GM18867 (cell line): ENCODE measurements around the gene DNAJB13.

Source experiments
- ATAC-seq: cut with Tn5 transposase; IDR thresholded peaks from one replicate; pipeline ENCODE4 v1.9.1; 2021; ENCODE audit warnings: mild to moderate bottlenecking, moderate library complexity; ENCODE audit not compliant: unreplicated experiment

Gene DNAJB13

DNA sequence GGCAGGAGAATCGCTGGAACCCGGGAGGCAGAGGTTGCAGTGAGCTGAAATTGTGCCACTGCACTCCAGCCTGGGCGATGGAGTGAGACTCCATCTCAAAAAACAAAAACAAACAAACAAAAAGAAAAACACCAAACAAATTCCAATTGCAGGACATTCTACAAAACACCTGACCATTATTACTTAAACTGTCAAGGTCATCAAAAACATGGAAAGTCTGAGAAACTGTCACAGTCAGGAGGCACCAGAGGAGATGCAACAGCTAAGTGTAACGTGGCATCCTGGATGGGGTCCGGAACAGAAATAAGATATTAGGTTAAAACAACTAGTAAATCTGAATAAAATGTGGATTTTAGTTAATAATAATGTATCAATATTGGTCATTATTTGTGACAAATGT lies 914 bp upstream of the DNAJB13 start:
- no peak for ATAC-seq

DNA sequence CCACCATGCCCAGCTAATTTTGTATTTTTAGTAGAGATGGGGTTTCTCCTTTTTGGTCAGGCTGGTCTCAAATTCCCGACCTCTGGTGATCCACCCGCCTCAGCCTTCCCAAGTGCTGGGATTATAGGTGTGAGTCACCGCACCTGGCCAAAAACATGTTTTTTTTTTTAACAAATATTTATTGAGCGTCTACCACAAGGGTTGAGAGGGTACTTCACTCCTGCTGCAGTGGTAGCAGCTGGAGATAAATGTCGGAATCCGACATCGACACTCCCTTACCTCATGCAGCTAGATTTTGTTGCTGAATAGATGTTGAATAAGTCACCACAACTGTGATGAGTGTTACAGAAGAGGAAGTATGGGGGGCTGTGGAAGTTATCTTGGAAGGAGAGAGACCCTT lies 971 bp downstream of the DNAJB13 start:
- no peak for ATAC-seq

DNA sequence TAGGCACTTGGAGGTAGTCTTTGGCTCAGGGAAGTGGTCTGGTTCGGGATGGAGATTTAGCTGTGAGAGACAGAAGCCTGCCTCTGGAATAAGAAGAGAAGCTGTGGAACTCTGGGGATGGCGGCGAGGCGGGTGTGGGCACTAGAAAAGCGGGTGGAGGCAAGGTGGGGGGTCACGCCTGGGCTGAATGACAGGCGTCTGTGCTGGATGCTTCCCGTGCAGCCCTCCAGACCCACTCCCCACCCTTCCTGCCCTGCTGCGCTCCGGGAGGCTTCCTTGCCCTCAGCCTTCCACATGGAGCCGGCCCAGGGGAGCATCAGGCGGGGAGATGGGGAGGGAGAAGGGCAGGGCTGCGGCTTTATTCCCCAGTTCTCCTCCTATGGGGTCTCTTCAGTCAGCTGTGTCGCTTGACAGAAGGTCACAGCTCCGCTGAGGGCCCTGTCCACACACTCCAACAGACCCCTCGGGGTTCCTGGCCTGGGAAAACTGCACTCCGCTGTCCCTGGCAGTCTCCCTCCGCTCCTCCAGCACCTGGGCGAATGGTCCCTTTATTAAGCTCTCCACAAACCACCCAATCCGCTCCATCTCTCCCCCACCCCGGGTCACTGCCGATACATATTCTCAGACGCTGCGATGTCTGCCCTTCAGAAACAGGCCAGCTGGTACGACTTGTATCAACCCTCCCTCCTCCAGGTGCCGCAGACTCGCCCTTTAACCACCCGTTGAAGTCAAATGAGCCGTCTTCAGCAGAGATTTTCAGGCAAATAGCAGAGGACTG lies 6.2 kb downstream of the DNAJB13 start:
- ATAC-seq = no peak

DNA sequence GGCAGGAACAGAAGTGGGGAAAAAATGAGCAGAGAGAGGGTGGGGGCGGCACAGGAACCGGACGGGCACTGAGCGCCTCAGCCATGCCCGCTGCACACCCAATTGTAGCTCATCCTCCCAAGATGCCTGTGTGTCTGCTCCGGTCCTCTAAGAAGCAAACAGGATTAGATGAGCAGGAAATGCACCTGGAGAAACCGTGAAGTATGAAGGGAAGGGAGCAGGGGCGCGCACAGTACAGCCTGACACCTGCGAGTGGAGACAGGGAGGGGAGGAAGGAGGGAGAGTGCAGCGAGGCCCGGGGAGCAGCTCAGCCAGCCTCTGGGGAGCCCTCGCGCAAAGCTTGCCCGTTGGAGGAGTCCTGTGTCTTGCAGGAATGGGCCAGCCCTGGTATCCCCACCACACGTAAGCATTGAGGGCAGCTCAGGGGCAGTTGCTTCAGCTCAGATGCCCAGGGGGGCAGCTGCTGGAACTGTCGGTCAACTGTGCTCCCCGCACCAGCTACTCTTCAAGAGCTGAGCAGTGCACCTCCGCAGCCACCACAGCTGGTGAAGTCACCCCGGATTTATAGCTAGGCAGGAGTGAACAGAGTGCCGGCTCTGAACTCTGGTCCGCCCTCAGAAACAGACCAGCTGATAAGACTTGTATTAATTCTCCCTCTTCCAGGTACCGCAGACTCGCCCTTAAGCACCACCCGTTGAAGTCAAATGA lies 7.0 kb downstream of the DNAJB13 start:
- no peak for ATAC-seq

DNA sequence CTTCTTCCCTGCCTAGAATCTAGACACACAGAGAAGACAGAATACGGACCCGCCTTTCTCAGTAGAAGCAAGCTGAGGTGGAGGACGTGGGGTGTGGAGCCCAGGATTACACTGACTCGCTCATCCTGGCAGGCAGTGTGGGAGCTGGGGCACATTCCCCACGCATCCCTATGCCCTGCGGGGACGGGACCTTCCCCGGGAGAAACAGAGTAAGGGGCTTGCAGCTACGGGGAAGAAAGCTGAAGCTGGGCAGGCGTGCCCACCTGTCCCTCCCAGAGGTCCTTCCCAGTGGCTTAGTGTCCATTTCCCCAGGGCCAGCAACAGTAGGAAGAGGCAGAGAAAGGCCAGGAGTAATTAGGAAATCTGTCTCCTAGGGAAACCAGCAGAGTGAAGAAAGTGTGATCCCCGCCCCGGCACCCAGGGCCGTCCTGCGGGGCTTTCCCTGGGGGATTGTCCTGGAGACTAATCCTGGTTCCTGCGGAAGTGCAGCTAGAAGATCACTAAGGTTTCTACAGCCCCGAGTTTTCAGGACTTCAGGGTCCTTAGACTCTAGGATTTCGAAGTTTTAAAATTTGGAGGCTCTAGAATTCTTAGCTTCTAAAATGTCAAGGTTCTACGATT lies 7.8 kb downstream of the DNAJB13 start:
- no peak for ATAC-seq

DNA sequence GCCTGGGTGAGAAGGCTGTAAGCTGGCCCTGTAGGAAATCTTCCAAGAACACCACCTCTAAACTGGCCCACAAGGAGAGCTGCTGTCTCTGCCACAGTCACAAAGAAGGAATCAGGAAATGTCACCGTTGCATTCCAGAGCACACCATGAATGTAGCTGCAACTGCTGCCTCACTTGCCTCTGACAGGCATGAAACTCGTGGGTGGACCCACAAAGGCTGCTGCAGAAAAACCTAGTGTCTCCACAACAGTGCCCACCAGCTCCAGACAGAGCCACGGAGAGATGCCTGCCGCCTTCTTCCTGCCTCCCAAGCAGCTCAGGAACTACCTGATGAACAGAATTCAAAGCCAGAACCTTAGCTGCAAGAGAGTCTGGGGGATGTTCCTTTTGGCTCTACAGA lies 10.5 kb downstream of the DNAJB13 start:
- no peak for ATAC-seq

DNA sequence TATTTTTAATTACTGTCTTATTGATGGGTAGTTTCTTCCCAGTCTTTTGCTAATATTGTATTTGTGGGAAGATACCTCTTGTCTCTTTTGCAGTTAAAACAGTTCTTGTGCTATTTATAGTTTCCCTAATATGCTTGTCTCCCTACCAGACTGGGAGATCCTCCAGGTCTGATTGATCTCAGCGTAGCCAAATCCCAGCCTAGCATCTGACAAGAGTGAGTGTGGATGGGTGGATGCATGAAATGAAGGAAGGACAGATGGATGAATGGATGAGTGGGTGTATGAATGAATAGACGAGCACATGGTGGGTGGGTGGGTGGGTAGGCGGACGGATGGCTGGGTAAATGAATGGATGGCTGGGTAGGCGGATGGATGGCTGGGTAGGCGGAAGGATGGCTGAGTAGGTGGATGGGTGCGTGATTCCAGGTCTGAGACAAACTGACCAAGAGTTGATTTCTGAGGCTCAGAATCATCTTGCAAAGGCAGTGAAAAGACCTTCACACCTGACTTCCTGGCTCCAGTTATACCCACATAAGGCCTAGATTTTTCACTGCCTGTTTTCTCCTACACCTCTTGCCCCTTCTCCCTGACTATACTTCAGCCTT lies 11.4 kb downstream of the DNAJB13 start:
- no peak for ATAC-seq

DNA sequence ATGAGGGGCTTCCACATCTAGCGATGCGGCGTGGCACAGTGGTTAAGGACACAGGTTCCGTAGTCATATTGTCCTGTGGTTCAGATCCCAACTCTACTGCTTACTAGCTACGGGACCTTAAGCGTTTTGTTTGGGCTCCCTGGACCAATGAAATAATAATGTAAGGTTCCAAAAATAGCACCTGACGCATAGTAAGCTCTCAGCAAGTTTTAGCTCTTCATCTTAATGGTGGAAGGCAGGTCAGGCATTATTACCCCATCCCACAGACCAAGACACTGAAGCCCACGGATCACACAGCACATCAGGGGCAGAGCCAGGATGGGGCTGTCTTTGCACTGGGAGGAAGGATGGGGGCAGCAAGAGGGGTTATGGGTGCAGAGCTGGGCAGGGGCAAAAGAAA lies 13.0 kb downstream of the DNAJB13 start:
- ATAC-seq = no peak

DNA sequence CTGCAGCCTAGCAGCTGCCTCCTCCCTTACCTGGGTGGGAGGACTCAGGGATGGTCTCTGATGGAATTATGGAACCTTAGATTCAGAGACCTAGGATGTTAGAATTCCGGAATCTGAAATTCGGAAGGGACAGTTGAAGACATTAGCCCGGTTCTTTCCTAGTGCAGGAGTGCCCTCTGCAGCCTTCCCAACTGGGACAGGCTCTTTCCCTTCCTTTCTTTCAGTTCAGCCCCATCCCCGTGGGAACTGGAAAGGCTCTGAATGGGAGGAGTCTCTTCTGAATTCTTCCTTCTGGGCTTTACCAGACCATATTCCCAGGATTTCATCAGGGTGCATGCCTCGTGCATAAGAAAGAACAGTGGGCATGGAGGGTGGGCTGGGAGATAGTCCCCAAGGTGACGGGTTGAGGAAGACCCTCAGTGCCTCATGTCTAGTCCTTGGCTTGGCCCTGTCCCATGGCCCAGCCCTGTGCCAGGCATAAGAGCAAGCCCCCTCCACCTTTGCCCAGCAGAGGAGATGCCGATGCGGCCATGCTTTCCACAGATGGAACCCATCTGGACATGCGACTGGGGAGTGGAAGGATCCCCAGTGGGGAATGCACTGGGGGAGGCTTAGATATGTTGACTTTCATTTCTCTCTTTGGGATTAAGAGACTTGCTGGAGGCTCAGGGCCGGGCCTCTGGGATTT lies 14.4 kb downstream of the DNAJB13 start:
- no peak for ATAC-seq

DNA sequence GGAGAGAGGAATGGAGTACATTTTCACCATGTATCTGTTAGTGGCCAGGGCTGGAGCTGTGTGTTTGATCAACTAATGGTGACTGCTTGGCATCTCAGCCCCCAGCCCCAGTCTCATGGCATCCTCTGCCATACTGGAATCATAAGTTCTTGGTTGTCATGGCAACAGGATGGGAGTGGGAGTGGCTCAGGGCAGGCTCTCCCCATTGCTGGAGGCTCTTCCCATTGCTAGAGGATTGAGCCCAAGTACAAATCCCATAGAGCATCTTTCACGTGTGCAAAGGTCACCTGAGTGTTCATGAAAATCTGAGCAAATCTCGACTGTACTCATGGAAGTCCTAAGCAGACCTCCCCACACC lies 14.9 kb downstream of the DNAJB13 start:
- ATAC-seq = no peak

DNA sequence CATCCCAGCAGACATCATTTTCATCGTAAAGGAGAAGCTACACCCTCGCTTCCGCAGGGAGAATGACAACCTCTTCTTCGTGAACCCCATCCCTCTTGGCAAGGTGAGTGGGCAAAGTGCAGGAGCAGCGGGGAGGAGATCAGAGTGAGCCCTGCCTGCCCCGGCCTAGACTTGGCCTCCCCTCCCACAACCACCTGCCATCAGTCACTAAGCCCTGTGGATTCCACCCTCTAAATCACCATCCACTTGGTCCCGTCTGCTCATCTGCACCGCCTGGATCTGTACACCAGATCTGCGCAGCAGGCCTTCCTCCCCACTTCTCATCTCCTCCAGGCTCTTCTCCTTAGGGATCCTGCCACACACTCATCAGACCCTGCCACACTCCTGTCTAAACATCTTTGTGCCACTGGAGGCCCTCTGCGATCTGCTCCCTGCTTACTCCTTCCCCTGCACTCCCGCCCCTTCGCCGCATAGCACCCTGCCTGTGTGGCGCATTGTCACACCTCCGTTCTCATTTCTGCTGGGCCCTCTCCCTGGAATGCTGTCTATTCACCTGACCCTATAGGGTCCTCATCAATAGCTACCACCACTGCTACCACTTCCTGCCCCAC lies 17.6 kb downstream of the DNAJB13 start:
- ATAC-seq = no peak

DNA sequence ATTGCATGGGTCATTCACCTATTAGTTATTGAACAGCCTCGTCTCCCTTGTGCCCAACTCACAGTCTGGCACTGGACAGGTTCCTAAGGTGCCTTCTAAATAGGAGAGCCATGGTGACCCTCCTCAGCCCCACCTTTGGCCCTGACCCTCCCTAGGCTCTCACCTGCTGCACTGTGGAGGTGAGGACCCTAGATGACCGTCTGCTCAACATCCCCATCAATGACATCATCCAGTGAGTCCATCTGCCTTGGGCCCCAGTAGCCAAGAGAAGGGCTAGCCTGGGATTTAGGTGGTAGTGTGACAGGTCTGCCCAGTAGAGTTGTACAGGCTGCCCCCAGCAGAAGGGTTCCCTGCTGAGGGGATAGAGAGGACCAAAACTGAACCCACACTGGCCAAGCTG lies 18.3 kb downstream of the DNAJB13 start:
- no peak for ATAC-seq

DNA sequence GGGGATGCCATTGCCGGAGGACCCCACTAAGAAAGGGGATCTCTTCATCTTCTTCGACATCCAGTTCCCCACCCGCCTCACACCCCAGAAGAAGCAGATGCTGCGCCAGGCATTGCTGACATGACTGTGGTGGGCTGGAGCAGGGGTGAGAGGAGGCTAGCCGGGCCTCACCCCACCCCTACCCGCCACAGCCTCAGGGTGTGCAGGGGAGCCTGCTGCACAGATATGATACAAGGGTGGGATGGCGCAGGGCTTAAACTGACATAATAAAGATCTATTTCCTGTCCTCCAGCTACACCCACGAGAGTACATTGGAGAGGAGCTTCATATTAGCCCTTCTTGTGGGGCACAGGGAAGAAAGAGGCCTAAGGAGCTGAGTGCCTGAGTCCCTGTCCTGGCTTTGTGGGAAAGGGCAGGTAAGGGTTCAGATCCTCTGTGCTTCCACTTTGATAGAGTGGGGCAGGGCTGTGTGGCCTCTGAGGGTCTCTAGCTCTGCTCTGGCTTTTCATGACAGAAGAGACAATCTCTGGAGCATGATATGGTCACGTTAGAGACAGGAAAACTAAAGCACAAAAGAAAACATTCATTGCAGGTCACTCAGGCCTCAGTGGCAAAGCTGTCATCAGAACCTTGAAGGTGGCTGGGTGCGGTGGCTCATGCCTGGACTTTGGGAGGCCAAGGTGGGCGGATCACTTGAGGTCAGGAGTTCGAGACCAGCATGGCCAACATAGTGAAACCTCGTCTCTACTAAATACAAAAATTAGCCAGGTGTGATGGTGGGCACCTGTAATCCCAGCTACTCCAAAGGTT lies 19.4 kb downstream of the DNAJB13 start:
- ATAC-seq = no peak

DNA sequence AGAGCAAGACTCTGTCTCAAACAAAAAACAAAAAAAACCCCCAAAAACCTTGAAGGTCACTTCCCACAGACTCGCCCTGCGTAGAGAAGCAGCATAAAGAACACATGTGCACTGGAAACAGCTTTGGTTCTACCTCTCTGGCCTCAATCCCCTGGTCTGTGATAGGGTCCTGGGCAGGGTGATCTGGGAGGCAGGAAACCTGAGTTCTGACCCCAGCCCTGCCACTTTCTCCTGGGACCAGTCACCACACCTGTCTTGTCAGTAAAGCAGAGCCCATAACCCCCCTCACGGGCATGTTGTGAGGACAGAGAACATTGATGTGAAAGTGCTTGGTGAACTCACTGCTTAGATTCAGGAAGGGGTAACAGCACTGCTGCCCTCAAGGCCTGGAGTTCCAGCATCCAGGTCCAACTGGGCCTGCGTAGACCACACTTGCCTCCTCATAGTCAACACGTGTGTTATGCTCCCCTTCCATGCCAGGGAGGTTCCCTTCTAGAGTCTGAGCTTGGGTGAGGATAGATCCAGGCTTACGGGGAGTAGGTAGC lies 20.4 kb downstream of the DNAJB13 start:
- no peak for ATAC-seq

DNA sequence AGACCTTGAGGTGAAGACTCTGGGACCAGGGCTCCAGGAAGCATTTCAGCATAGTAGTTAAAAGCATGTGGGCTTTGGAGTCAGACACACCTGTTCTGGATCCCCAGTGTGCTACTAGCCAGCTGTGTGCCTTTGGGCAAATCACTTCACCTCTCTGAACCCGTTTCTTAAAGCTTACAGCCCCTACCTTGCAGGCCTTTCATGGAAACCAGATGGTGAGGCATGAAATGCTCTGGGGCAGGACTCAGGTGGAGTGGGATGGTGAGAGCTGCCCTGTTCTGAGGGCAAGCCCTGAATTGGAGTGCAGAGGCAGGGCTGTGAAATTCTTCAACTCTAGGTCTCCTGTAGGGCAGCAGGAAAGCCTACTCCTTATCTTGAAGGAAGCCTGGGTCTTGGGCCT lies 21.4 kb downstream of the DNAJB13 start:
- ATAC-seq = no peak

DNA sequence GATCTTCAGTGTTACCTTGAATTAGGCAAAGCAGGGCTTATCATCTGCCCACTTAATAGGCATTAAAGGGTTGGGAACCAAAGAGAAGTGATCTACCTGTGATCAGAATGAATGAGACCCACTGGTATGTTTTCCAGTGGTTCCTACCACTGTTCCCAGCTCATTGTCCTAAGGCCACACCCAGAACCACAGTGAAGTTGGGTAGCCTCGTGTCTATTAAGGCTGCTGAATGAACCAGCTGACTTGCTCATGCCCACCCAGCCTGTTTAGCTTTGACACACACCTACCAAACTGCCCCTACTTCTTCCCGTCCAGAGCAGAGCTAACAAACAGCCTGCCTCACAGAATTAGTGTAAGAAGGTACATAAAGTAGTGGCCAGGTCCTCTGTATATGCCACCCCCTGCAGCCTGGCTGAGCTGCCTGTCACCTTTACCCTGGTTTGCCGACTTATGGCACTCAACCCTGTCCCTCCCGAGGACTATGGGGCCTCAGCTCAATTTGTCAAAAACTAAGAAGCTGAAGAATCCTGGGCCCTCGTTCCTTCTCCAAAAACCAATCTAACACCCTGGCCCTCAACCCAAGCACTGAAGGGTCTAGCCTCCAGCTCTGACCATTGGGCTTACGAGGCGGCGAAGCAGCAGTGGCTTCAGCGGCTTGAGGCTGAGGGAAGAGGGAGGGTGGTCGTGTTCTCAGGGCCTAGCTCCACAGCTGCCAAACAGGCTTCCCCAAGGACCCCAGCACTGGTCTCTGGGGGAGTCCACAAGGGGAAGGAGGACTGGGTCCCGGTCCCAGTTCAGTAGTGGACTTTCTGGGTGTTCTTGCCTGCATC lies 22.0 kb downstream of the DNAJB13 start:
- ATAC-seq = no peak

DNA sequence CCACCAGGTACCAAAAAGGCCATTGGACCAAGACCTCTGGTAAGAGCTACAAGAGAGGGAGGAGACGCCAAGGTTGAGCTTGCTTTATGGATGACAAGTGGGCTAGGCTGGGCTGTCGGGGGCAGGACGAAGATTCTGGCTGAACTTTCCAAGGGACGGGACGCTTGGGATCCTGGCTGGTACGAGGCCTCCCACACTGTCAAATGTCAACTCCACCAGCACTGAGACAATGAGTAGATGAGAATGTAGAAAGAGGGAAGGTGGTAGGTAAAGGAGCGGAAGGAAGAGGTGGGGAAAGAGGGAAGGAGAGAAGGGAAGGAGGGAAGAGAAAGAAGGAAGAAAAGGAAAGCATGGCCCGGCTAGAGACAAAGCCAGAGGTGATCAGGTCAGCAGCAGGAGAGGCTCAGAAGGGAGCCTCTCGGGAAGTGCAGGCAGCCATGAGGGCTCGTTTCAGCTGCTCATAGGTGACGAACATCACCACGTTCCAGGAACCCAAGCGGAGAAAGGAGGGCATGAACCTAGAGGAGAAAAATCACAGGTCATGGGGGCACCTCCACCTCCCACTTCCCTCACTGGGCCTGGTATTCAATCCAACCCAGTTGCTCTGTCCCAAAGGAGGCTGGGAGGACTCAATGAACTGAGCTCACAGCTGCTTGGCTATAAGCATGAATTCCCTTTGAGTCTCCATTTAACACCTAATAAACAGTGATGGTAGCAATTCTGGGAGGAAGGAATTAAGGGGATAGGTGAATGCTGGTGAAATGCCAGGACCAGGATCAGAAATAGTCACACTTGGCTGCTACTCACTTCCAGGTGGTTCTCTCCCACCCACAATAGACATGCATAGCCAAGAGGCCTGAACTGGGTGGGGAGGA lies 24.0 kb downstream of the DNAJB13 start:
- ATAC-seq = no peak

DNA sequence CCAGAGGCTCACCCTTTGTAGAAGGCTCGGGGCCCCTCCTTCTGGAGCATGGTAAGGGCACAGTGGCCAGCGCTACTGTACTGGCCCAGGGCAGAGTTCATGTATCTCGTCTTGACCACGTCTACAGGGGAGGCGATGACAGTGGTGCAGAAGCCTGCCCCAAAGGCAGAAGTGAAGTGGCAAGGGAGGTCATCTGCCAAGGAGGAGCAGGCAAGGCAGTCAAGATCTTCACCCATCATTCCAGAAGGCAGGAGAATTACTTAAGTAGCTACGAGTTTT lies 24.6 kb downstream of the DNAJB13 start:
- no peak for ATAC-seq
